Left ventricle myocardium inferior (tissue), 1 donor: ENCODE results near the gene PPP6R2. TPM values are rescaled to one million over a fixed set of nuclear protein-coding genes. Genes with fewer than 3 reads are reported as not detected.

Experiments used
- DNase-seq: peaks from one replicate; pipeline ENCODE4 v3.0.0-alpha.2; 2020
- H3K27ac ChIP-seq: fragments of 200-600 bp; replicated peaks from 2 replicates; pipeline ENCODE4 v1.8.0; 2021
- H3K27me3 ChIP-seq: fragments of 200-600 bp; 2 replicates; pipeline ENCODE4 v1.8.0; 2021; ENCODE audit warnings: low read depth
- H3K36me3 ChIP-seq: fragments of 200-600 bp; 2 replicates; pipeline ENCODE4 v1.8.0; 2021
- H3K4me1 ChIP-seq: fragments of 200-600 bp; 2 replicates; pipeline ENCODE4 v1.8.0; 2021
- H3K4me3 ChIP-seq: fragments of 200-600 bp; 2 replicates; pipeline ENCODE4 v1.8.0; 2021; ENCODE audit warnings: mild to moderate bottlenecking, moderate library complexity
- H3K9me3 ChIP-seq: fragments of 200-600 bp; replicated peaks from 2 replicates; pipeline ENCODE4 v1.8.0; 2021
- intact Hi-C: fragments of 100-400 bp; cut with micrococcal nuclease; formaldehyde crosslinking; loops from one replicate; pipeline ENCODE4 v1.11.0; 2022
- total RNA-seq: library from RNA; stranded (reverse); fragmentation: NEBNext Ultra II Directional; extraction: Animal tissue kit (Norgen Biotek cat#: 25700); gene quantifications from one replicate; pipeline ENCODE4 v1.2.1, GENCODE V29; 2021
- TF ChIP-seq, protein P1 (sequence below): fragments of 200-600 bp; IDR thresholded peaks from 2 replicates; pipeline ENCODE4 v1.8.0; 2021; ENCODE audit warnings: antibody characterized with exemption, mild to moderate bottlenecking, borderline replicate concordance
- donor health status: DM: no; HTN: yes; CAD: no; lungs with severe emphysema.

PPP6R2 gene
- total RNA-seq, 1 donor from 2014 or later: 38.6 TPM

DNA sequence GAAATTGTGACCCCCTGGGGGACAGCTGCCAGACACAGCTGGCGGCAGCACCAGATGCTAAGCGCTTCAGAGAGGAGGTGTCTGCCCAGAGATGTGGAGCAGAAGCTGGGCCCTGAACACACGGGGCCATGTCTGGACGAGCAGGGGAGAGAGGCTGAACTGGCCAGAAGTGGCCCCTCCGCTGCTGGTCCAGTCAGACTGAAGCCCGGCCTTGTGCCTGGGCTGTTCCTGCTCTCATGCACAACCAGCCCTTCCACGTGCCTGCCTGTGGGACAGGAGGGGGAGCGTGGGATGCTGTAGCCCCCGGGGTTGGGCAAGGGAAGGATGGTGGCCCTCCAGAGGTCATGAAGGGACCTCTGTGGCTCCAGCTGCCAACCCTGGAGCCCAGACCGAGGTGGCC is 140.0 kb downstream of the PPP6R2 start:
- no peak overlapping the region for H3K4me3 ChIP-seq
- no peak overlapping the region for H3K27ac ChIP-seq
- H3K27me3 ChIP-seq: peaks cover 95% of the 10 kb centered on the region
- H3K36me3 ChIP-seq: no peaks in the 10 kb centered on the region
- H3K9me3 ChIP-seq: no peaks in the 10 kb centered on the region
- DNase-seq: no peak
- H3K4me1 ChIP-seq: peaks cover 15% of the 10 kb centered on the region
- intact Hi-C loops: no loop called here
- TF ChIP-seq, protein P1, sequence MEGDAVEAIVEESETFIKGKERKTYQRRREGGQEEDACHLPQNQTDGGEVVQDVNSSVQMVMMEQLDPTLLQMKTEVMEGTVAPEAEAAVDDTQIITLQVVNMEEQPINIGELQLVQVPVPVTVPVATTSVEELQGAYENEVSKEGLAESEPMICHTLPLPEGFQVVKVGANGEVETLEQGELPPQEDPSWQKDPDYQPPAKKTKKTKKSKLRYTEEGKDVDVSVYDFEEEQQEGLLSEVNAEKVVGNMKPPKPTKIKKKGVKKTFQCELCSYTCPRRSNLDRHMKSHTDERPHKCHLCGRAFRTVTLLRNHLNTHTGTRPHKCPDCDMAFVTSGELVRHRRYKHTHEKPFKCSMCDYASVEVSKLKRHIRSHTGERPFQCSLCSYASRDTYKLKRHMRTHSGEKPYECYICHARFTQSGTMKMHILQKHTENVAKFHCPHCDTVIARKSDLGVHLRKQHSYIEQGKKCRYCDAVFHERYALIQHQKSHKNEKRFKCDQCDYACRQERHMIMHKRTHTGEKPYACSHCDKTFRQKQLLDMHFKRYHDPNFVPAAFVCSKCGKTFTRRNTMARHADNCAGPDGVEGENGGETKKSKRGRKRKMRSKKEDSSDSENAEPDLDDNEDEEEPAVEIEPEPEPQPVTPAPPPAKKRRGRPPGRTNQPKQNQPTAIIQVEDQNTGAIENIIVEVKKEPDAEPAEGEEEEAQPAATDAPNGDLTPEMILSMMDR: no peak

DNA sequence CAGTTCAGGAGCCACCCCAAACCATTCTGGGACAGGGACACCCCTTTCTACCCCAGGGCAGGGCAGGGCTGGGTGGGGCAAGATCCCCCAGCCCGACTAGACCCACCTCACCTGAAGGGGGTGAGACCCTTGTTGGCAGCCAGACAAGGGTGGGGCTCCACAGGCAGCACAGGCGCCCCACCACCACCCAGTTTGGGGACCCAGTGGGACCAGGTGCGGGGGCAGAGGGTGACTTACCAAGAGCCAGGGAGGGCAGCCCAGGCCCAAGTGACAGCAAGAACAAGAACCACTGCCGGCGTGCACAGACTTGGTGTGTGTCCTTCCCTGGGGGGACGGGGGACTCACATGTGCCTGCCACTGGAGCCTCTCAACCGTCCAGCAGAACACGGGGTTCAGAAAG is 140.4 kb downstream of the PPP6R2 start:
- Histone ChIP-seq H3K27ac (no peak overlapping the region), H3K4me1 (peaks cover 15% of the 10 kb centered on the region), H3K36me3 (no peaks in the 10 kb centered on the region), H3K27me3 (peaks cover 95% of the 10 kb centered on the region), H3K4me3 (no peak overlapping the region), H3K9me3 (no peaks in the 10 kb centered on the region)
- TF ChIP-seq, protein P1: no peak
- DNase-seq: no peak
- intact Hi-C loops: no loop called here

DNA sequence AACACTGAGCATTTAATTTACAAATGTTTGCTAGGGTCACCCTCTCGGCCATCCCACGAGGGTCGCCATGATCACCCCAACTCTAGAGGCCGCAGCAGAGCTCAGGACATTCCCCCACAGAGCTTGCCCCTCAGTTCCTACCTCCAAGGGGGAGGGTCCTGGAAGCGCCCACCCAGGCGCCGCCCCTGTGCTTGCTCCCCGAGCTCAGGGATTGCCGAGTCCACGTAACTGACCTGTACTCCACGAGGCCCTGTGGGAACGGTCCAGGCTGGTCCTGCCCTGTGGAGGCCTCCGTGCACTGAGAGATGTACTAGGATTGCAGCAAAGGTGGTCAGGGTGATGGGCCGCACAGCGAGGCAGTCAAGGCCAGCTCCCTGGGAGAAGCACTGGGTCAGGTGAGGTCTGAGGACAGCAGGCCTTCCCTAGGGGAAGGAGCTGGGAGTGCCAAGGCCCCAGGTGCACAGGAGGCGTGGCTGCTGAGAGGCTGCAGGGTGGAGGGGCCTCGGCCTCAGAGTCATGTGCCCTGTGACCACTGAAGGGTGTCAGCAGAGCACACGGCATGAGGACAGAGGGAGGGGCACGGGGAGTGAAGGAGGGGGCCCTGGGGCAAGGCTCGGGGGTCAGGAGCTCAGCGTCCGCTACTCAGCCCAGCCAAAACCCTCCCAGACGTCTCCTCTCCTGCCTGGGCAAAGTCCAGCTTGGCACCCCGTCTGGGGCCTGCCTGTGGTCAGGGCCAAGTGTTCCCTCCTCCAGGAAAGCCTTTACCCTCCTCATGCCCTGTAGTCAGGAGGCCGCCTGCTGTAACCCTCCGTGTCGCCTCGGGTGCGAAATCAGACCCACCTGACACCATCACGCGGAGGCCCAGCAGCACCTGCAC is 141.1 kb downstream of the PPP6R2 start:
- Histone ChIP-seq H3K27me3 (peaks cover 94% of the 10 kb centered on the region), H3K27ac (no peak overlapping the region), H3K9me3 (no peaks in the 10 kb centered on the region), H3K36me3 (no peaks in the 10 kb centered on the region), H3K4me3 (no peak overlapping the region), H3K4me1 (peaks cover 15% of the 10 kb centered on the region)
- DNase-seq: no peak
- intact Hi-C loops: no loop called here
- TF ChIP-seq, protein P1: no peak

DNA sequence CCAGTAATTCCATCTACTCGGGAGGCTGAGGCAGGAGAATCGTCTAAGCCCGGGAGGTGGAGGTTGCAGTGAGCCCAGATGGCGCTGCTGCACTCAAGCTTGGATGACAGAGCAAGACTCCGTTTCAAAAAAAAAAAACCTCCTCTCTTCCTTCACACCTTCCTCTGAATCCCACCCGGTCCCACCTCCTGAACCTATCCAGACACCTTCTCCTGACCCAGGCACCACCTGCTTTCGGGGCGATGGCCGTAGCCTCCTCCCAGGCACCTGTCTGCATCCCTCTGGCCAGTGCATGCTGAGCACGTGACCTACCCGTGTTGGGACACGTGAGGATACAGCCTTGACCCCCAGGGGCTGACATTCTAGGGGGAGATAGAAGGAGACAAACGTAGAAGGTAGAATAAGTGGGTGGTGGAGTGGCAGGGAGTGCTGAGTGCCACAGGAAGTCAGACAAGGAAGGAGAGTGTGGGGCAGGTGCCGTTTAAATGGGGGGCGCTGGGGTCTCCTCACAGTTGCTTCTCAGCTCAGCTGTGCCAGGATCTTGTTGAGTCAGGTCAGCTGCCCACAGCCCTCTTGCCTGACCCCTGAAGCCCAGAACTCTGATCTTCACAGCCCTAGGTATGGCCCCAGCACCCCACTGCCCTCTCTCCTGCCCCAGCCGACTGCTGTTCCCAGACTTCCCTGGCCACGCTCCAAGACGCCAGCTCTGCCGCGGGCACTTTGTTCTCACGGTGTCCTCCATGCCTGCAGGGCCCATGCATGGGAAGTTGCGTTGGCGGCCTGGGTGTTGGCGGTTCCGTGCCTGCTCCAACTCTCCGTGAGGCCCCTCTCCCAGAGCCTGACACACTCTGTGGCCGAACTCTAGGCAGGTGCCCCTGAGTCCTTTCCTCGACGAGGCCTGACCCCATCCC is 142.3 kb downstream of the PPP6R2 start:
- H3K27ac ChIP-seq: no peak overlapping the region

More for the DNA sequence above, 142.3 kb downstream of the PPP6R2 start:
- peaks cover 15% of the 10 kb centered on the region for H3K4me1 ChIP-seq
- intact Hi-C loops: no loop called here
- no peak for DNase-seq
- no peaks in the 10 kb centered on the region for H3K9me3 ChIP-seq
- TF ChIP-seq, protein P1: no peak
- H3K36me3 ChIP-seq: no peaks in the 10 kb centered on the region
- peaks cover 92% of the 10 kb centered on the region for H3K27me3 ChIP-seq
- no peak overlapping the region for H3K4me3 ChIP-seq
